Measurements from ENCODE around the gene ZNF682.
"Not testable (repeated sequence)": the region's sequence is repeated elsewhere in the genome, so short reads cannot be mapped to it uniquely, and the experiment has no call there.

The ZNF682 gene

GRCh38 chr19:20051841-20052768, 12.8 kb upstream of the ZNF682 start:
- DNase-seq (ENCODE audit: low read depth, low spot score), result peak; percentile 85
- TF ChIP-seq CTCF (IDR thresholded peaks at IDR 0.05; ENCODE audit: insufficient read depth, low read length, missing control alignments), result no peak
- H3K4me3 ChIP-seq (ENCODE audit: low read depth, low read length), result peak overlapping the region; percentile 84
- ChIA-PET POLR2A (interaction anchor here (0.6 to 1.3 kb wide), 6 partner anchors 13 to 1715 kb away, joined by 3 to 10 read pairs (median 4); partner anchors contain the start of genes ZNF100, ZNF486, ZNF682 and ZNF90), CTCF (no interaction called here)

GRCh38 chr19:20045742-20046141, 6.4 kb upstream of the ZNF682 start:
- H3K4me3 ChIP-seq (ENCODE audit: low read depth, low read length); CTCF ChIA-PET; POLR2A ChIA-PET; DNase-seq (ENCODE audit: low read depth, low spot score): not testable (repeated sequence)

- ChIA-PET CTCF (no interaction called here), POLR2A (no interaction called here)
- no peak for DNase-seq (ENCODE audit: low read depth, low spot score)
- no peak for TF ChIP-seq CTCF (IDR thresholded peaks at IDR 0.05; ENCODE audit: insufficient read depth, low read length, missing control alignments)
- H3K4me3 ChIP-seq (ENCODE audit: low read depth, low read length), result no peak overlapping the region
Observed at GRCh38 chr19:20044663-20045062, 5.4 kb upstream of the ZNF682 start.

GRCh38 chr19:20038358-20039202, 725 bp downstream of the ZNF682 start:
- TF ChIP-seq CTCF (IDR thresholded peaks at IDR 0.05; ENCODE audit: insufficient read depth, low read length, missing control alignments), result no peak
- CTCF ChIA-PET, result no interaction called here
- H3K4me3 ChIP-seq (ENCODE audit: low read depth, low read length), result peak overlapping the region; percentile 80
- POLR2A ChIA-PET, result interaction anchor here (0.6 to 1.8 kb wide), 5 partner anchors 14 to 737 kb away, joined by 3 to 10 read pairs (median 3); partner anchors contain the start of genes ZNF626 and ZNF93
- DNase-seq (ENCODE audit: low read depth, low spot score), result no peak

GRCh38 chr19:20035935-20036334, 3.4 kb downstream of the ZNF682 start:
- DNase-seq (ENCODE audit: low read depth, low spot score), result no peak
- H3K4me3 ChIP-seq (ENCODE audit: low read depth, low read length), result no peak overlapping the region
- ChIA-PET POLR2A (no interaction called here), CTCF (no interaction called here)
- no peak for TF ChIP-seq CTCF (IDR thresholded peaks at IDR 0.05; ENCODE audit: insufficient read depth, low read length, missing control alignments)

- POLR2A ChIA-PET, result no interaction called here
Observed at GRCh38 chr19:20028611-20029010, 10.7 kb downstream of the ZNF682 start.

More at GRCh38 chr19:20028611-20029010, 10.7 kb downstream of the ZNF682 start:
- H3K4me3 ChIP-seq (ENCODE audit: low read depth, low read length), result no peak overlapping the region
- CTCF ChIA-PET, result no interaction called here
- no peak for DNase-seq (ENCODE audit: low read depth, low spot score)
- TF ChIP-seq CTCF (IDR thresholded peaks at IDR 0.05; ENCODE audit: insufficient read depth, low read length, missing control alignments), result no peak
